HG02759 (cell line): Measurements from ENCODE around the gene REN.

Source experiments
- ATAC-seq: cut with Tn5 transposase; IDR thresholded peaks from one replicate; pipeline ENCODE4 v1.9.1; 2021; ENCODE audit warnings: mild to moderate bottlenecking, moderate library complexity; ENCODE audit not compliant: unreplicated experiment

The REN gene

GRCh38 chr1:204166219-204166618, at the start of gene REN:
REN (minus strand) TSS chr1:204166337; CDS start chr1:204166293, 44 bp downstream.
- no peak for ATAC-seq

DNA sequence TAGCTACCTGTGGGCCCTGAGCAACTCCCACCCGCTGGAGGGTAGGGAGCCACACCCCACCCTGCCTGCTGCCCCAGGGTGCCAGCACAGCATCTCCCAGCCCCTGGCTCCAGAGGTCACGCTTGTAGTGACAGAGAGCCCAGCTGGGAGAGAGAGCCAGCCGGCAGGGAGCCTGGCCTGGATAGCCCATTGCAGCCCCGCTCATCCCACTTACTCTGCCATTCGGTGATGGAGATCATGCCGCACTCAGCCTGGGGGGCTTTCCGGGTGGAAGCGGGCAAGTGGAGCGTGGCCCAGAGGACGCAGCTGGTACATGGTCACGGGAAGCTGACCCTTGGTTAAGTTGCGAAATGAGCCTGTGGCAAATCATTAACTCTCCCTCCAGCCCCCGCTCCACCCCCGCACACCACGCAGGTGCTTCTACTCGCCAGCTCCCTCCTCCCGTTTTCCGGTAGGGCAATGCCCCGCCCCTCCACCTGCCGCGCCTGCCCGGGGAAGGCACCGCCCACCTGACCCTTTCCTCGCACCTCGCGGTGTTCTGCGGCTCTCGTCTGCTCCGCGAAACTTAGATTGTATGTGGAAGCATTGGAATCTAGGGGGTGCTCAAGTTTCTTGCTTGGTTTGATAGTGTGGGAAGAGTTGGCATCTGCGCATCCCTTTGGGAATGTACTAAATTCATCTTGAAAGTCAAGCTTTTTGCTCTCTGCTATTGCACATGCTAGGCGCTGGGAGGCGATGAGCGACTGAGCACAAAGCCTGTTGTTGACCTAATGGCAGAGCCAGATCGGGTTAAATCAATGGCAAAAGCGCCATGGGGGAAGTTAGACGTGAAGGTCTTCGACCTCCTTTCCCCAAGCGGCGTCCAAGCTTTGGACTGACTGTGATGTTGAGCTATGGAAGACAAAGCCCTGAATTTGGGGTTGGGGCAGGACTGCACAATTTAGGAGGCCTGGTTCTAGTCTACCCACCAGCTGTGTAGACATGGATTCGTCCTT, 47.8 kb upstream of the REN start, which contains the start of gene GOLT1A:
Gene GOLT1A, minus strand, starts transcription at position 321 of the 995 bp plus-strand sequence. Its CDS starts 82 bp downstream, at position 239.
- ATAC-seq, result peak; percentile 80

- no peak for ATAC-seq
Measured at GRCh38 chr1:204212715-204213114, 46.6 kb upstream of the REN start.

DNA sequence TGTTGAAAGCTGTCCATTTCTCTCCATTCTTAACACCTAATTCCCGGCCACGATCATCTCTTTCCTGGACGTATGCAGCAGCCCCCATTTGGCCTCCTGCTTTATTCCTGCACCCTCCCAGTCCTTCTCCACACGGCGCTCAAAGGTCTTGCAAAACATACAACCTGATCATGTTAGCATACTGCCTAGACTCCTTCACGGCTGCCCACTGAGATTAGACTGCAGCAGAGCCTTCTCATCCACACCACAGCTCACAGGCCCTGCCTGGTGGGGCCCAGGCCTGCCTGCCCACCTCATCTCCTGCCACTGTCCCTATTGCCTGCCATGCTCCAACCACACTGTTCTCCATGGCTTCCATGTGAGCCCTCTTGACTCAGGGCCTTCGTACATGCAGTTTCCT, 44.9 kb upstream of the REN start:
- no peak for ATAC-seq

DNA sequence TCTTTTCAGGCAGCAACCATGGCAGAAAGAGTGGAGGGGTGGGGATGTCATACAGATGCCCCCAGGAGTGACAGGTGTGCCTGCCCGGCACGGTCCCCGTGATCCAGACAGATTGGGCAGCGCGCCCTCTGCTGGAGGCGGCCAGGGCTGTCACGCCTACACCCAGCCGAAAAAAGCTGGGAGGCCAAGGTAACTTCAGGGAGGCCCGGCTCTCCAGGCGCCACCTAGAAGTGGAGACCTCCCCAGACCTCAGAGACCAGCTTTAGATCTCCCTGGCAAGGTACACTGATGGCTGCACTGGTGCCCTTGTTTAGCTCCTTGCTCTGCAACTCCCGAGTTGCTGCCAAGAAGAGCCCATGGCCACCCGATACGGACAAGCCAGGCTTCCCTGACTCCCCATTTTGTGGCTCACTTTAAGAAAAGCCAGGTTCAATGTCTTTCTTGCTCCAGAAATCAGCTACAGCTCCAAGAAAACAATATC, 41.0 kb upstream of the REN start:
- ATAC-seq, result peak; percentile 67

GRCh38 chr1:204206121-204206520, 40.0 kb upstream of the REN start:
- no peak for ATAC-seq

DNA sequence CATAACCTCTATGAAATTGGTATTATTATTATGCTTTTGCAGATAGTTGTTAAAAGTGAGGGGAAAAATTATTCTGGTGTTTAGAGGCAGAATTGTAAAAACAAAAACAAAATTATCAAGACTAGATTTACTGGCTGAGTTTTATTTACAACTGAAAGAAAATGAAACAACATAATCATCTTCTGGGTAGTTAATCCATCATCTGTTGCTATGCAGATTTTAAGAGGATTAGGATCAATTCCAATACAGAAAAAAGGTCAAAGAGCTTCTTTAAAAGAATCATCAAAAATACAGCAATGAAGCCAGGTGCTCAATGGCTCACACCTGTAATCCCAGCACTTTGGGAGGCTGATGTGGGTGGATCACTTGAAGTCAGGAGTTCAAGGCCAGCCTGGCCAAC, 39.3 kb upstream of the REN start:
- no peak for ATAC-seq

DNA sequence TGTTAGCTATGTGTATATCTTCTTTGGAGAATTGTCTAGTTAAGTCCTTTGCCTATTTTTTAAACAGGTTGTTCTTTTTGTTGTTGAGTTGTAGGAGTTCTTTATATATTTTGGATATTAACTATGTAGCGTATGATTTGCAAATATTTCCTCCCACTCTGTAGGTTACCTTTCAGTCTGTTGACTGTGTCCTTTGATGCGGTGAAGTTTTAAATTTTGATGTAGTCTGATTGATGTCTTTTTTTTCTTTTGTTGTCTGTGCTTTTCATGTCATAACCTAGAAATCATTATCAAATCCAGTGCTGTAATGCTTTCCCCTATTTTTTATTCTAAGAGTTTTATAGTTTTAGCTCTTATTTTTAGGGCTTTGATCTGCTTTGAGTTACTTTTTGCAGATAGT, 38.8 kb upstream of the REN start:
- ATAC-seq, result no peak

DNA sequence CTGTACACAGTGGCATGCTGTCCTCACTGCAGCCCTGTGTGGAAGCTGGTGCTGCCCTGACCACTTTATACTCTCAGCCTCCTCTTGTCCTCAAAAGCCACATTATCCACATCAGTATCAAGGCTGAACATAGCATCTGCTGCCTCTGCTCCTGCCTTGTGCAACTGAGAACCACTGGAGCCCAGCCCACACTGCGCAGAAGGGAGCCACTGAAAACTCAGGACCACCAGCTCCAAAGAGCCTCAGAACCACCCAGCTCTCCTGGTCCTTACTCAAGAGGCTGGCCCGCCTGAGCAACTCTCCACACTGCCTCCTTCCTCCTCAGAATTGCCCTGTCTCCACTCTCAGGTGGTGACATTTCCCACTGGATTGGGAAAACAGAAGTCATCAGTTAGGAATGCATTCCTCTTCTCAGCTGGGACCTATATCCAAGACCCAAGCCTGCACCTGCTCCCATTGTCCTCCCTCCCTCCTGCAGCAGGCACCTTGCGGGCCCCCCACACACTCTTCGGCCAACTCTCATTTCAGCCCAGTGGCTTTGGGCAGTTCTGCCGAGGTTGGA, 37.1 kb upstream of the REN start:
- no peak for ATAC-seq

DNA sequence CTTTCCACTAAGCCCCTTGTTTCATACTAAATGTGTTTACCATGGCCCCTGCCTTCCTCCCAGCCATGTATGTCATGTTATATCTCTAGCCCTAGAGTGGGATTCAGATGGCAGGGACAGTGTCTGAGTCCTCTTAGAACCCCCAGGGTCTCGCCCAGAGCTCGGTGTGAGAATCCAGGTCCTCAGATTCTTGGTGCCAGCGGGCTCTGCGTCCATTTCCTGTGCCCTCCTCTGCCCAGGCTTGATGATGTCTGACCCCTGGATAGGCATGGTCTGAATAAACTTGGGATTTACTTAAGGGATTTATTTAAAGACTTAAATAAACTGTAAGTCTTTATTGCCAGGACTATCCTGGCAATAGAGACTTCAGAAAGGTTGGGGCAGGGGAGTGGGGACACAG, 36.3 kb upstream of the REN start:
- no peak for ATAC-seq

GRCh38 chr1:204201348-204202040, 35.4 kb upstream of the REN start:
- no peak for ATAC-seq

DNA sequence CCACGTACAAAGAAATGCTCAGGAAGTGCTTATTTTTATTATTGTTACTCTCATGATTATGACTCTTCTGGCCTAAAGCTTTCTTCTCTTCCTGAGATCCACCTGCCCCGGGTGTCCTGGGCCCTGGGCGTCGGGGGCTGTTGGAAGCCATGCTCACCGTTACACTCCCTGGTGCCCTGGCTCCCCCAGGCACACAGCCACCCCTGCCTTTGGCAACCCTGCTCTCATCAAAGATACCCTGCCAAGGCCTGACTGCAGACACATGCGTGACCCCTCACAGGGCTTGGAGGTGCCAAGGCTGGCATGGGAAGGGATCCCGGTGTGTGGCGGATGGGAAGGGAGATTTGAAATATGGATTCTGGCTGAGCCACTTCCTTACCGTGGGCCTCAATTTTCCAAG, 33.4 kb upstream of the REN start:
- no peak for ATAC-seq

GRCh38 chr1:204198348-204199340, 32.5 kb upstream of the REN start:
- no peak for ATAC-seq

- no peak for ATAC-seq
Measured at GRCh38 chr1:204197068-204197467, 30.9 kb upstream of the REN start.

GRCh38 chr1:204196068-204196795, 30.1 kb upstream of the REN start, which contains the start of gene KISS1:
KISS1 (minus strand) TSS chr1:204196491; CDS start chr1:204192876, 3,615 bp downstream.
- ATAC-seq, result no peak

DNA sequence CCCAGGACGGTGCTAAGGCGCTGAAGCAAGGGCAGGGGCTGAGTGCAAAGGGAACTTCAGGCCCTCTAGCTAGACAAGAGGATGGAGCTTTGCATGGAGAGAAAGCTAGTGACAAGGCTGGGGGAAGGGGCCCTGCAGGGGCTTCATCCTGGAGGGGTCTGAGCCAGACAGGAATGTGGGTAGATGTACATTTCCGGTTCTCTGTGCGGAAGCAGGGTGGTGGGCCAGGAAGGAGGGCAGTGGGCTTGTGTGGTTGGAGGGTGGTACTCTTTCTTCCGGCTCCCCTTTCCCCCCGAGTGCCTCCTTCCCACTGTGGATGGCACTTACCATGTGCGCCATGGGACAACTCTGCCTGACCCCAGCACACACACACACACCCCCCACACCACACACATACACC, 28.6 kb upstream of the REN start:
- ATAC-seq, result no peak

DNA sequence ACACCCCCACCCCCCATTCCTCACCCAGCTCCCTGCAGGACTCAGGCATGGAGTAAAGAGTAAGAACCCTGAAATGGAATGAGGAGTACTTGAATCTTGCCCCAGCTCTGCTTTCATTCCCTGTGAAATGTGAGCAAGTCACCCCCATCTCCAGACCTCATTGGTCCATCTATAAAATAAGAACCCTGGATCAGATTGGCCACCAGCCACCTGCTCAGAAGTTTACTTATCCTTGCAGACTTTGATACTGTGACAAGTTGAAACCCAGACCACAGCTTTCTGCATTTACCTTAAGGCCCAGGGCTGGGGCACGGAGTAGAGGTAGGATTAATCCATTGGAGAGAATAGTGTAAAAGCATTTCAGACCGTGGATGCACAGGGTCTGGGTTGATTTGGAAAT, 27.9 kb upstream of the REN start:
- ATAC-seq, result no peak

- ATAC-seq, result no peak
Measured at GRCh38 chr1:204192589-204193352, 26.6 kb upstream of the REN start.

- ATAC-seq, result no peak
Measured at GRCh38 chr1:204192046-204192445, 25.9 kb upstream of the REN start.
